ENCODE results near the gene SERPINB1. TPM values are rescaled to one million over a fixed set of nuclear protein-coding genes. Genes with fewer than 3 reads are reported as not detected.
A peak's percentile ranks its signal among the peaks of the same experiment; 100 is the strongest.
"Not testable (repeated sequence)": the region's sequence is repeated elsewhere in the genome, so short reads cannot be mapped to it uniquely, and the experiment has no call there.

SERPINB1 gene
- total RNA-seq, 3 donors from 2014 or later: 66.7 to 187 (median 132) TPM

DNA sequence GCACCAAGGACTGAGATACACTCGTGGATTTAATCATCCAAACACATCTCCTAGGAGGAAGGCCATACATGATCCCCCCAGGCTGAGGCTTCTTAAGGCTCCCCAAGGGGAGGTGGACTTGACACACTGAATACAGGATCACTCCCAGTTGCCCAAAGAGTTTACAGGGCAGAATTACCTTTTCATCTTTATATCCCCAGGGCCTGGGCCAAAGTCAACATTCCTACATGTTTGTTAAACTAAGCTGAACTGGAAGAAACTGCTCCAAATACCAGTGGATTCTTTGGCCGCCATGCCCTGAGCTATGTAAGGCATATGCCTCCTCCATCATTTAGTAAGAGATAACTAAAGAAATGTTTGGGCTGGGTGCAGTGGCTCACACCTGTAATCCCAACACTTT lies 22.2 kb upstream of the SERPINB1 start:
- Histone ChIP-seq H3K36me3 (ENCODE audit: low read depth) (no peaks in the 10 kb centered on the region), H3K4me1 (ENCODE audit: low read depth) (no peaks in the 10 kb centered on the region), H3K9me3 (no peaks in the 10 kb centered on the region), H3K4me3 (no peak overlapping the region)
- ATAC-seq (peak; percentile 27), DNase-seq (peak in 1 of 3 donors; percentile 58)
- TF ChIP-seq, protein P1, sequence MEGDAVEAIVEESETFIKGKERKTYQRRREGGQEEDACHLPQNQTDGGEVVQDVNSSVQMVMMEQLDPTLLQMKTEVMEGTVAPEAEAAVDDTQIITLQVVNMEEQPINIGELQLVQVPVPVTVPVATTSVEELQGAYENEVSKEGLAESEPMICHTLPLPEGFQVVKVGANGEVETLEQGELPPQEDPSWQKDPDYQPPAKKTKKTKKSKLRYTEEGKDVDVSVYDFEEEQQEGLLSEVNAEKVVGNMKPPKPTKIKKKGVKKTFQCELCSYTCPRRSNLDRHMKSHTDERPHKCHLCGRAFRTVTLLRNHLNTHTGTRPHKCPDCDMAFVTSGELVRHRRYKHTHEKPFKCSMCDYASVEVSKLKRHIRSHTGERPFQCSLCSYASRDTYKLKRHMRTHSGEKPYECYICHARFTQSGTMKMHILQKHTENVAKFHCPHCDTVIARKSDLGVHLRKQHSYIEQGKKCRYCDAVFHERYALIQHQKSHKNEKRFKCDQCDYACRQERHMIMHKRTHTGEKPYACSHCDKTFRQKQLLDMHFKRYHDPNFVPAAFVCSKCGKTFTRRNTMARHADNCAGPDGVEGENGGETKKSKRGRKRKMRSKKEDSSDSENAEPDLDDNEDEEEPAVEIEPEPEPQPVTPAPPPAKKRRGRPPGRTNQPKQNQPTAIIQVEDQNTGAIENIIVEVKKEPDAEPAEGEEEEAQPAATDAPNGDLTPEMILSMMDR (IDR thresholded peaks at IDR 0.05): no peak
- intact Hi-C loops (cut with DNase I, micrococcal nuclease): no loop called here

DNA sequence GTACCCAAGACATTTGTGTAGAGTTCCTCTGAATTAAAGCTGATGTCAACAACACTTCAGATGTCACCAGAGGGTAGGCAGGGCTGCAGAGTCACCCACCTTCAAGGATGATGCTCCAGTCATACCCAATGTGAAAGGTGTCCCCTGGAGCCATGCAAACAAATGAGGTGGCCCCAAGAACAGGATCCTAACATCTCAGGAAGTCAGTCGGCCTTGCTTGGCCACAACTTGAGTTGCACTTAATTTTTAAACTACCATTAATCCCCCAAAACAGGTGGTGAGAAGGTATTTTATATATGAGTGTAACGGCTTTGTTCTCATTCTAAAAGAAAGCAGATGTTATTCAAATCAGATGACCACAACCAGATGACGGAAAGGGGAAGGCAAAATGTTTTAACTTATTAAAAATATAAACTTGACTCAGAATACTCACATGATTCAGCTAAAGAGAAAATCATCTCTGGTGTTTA lies 21.1 kb upstream of the SERPINB1 start:
- DNase-seq (no peak), ATAC-seq (no peak)
- TF ChIP-seq, protein P1 (IDR thresholded peaks at IDR 0.05): no peak
- H3K36me3 ChIP-seq (ENCODE audit: low read depth): no peaks in the 10 kb centered on the region
- no peak overlapping the region for H3K4me3 ChIP-seq
- no peaks in the 10 kb centered on the region for H3K4me1 ChIP-seq (ENCODE audit: low read depth)
- no peaks in the 10 kb centered on the region for H3K9me3 ChIP-seq
- intact Hi-C loops (cut with DNase I, micrococcal nuclease): no loop called here

DNA sequence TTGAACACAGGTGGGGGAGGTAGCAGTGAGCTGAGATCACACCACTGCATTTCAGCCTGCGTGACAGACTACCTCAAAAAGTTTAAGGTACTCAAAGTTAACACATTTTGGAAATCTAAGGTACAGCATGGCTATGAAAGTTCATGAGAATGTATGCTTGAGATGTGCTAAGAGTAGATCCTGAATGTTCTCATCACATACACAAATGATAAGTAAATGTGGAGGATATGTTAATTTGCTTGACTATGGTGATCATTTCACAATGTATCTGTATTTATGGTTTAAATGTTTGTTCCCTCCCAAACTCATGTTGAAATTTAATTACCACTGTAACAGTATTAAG lies 20.1 kb upstream of the SERPINB1 start:
- TF ChIP-seq, protein P1 (IDR thresholded peaks at IDR 0.05): no peak
- H3K9me3 ChIP-seq: no peaks in the 10 kb centered on the region
- intact Hi-C loops (cut with DNase I, micrococcal nuclease): no loop called here
- ATAC-seq (no peak), DNase-seq (no peak)
- H3K4me1 ChIP-seq (ENCODE audit: low read depth): no peaks in the 10 kb centered on the region
- H3K36me3 ChIP-seq (ENCODE audit: low read depth): no peaks in the 10 kb centered on the region
- H3K4me3 ChIP-seq: no peak overlapping the region

DNA sequence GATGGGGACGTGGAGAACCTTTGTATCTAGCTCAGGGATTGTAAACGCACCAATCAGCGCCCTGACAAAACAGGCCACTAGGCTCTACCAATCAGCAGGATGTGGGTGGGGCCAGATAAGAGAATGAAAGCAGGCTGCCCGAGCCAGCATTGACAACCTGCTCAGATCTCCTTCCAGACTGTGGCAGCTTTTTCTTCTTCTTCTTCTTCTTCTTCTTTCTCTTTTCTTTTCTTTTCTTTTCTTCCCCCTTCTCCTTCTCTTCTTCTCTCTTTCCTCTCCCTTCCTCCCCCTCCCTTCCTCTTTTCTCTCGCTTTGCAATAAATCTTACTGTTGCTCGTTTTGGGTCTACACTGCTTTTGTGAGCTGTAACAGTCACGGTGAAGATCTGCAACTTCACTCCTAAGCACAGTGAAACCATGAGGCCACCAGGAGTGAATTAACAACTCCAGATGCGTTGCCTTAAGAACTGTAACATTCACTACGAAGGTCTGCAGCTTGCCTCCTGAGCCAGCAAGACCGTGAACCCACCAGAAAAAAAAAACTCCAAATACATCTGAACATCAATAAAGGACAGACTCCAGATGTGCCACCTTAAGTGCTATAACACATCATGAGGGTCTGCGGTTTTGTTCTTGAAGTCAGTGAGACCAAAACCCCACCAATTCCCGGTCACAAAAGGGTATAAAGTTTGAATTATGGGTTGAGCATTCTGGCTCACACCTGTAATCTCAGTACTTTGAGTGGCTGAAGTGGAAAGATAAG lies 19.6 kb upstream of the SERPINB1 start:
- TF ChIP-seq, protein P1 (IDR thresholded peaks at IDR 0.05): no peak
- Histone ChIP-seq H3K36me3 (ENCODE audit: low read depth) (no peaks in the 10 kb centered on the region), H3K9me3 (no peaks in the 10 kb centered on the region), H3K4me3 (no peak overlapping the region), H3K4me1 (ENCODE audit: low read depth) (no peaks in the 10 kb centered on the region)
- no peak for DNase-seq
- no peak for ATAC-seq
- intact Hi-C loops (cut with DNase I, micrococcal nuclease): no loop called here

DNA sequence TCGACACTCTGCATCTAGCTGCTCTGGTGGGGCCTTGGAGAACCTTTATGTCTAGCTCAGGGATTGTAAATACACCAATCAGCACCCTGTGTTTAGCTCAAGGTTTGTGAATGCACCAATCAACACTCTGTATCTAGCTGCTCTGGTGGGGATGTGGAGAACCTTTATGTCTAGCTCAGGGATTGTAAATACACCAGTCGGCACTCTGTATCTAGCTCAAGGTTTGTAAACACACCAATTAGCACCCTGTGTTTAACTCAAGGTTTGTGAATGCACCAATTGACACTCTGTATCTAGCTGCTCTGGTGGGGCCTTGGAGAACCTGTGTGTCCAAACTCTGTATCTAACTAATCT lies 19.0 kb upstream of the SERPINB1 start:
- H3K4me1 ChIP-seq (ENCODE audit: low read depth); DNase-seq; H3K4me3 ChIP-seq; intact Hi-C loops (cut with DNase I, micrococcal nuclease); ATAC-seq; H3K36me3 ChIP-seq (ENCODE audit: low read depth); H3K9me3 ChIP-seq: not testable (repeated sequence)

DNA sequence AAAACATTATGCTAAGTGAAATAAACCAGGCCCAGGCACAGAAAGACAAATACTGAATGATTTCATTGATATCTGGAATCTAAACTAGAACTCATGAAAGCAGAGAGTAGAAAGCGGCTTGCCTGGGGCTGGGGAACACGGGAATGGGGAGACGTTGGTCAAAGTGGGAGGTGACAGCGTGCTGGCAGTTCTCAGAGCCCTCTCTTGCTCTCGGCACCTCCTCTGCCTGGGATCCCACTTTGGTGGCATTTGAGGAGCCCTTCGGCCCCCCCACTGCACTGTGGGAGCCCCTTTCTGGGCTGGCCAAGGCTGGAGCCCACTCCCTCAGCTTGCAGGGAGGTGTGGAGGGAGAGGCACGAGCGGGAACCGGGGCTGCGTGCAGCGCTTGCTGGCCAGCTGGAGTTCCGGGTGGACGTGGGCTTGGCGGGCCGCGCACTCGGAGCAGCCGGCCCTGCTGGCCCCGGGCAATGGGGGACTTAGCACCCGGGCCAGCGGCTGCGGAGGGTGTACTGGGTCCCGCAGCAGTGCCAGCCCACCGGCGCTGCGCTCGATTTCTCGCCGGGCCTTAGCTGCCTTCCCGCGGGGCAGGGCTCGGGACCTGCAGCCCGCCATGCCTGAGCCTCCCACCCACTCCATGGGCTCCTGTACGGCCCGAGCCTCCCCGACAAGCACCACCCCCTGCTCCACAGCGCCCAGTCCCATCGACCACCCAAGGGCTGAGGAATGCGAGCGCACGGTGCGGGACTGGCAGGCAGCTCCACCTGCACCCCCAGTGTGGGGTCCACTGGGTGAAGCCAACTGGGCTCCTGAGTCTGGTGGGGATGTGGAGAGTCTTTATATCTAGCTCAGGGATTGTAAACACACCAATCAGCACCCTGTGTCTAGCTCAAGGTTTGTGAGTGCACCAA lies 18.4 kb upstream of the SERPINB1 start:
- H3K4me1 ChIP-seq (ENCODE audit: low read depth); H3K9me3 ChIP-seq; intact Hi-C loops (cut with DNase I, micrococcal nuclease); ATAC-seq; H3K4me3 ChIP-seq; H3K36me3 ChIP-seq (ENCODE audit: low read depth); DNase-seq: not testable (repeated sequence)

Data from mucosa of descending colon (tissue), 3 donors.